Measurements from ENCODE around the gene HAO2.

The HAO2 gene

DNA sequence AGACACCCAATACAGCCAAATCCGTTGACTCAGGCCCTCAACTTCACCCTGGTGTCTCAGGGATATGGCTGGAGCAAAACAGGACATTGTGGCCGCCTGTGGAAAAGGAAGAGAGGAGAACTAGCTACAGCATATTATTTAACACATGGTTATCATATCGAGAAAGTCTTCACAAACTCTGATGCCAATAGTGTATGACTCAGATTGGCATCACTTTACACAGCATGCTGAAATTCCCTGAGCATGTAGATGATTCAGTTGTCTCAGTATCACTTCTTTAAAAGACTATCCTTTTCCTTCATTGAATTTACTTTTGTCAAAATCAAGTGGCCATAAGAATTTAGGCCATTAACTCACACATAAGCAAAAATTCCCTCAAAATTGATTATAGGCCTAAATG lies 66.5 kb downstream of the HAO2 start:
- DNase-seq (ENCODE audit: low read depth, low spot score): no peak

DNA sequence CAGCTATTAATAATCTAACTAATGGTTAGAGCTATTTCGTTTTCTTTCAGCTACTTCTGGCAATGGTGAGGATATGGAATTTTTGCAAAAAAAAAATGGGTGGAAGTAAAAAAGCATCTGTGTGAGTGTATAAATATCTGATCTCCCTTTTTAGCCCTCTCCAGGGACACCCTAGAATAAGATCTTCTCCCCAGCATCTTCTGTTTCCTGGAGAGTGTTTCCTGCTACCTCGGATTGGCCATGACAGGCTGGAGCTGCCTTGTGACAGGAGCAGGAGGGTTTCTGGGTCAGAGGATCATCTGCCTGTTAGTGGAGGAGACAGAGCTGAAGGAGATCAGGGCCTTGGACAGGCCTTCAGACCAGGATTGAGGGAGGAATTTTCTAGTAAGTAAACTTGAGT lies 70.2 kb downstream of the HAO2 start:
- no peak for DNase-seq (ENCODE audit: low read depth, low spot score)

DNA sequence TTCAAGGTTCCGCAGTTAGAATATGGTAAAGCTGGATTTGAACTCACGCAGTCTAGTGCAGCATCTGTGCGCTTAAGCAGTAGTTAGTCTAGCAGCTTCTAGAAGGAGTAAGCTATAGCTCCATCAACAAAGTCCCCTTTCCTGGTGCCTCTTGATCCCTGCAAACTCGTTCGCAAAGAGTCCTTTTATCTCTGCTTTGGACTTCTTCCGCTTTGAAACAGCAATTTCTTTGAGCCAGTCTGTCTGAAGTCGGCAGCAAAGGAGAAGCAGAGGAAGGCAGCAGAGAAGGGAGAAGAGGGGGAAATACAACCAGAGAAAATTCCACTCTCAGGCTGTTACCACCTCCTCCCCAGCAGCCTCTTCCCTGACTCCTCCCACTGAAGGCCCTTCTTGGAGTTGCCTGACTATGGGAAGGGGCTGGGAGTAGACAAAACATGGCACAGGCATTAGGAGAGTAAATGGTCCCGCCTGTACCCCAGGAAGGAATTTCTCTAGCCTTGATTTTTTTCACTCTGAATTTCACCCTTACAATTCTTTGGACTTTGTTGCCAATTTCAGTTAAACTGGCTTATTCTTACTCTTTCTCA lies 72.2 kb downstream of the HAO2 start:
- DNase-seq (ENCODE audit: low read depth, low spot score): no peak

DNA sequence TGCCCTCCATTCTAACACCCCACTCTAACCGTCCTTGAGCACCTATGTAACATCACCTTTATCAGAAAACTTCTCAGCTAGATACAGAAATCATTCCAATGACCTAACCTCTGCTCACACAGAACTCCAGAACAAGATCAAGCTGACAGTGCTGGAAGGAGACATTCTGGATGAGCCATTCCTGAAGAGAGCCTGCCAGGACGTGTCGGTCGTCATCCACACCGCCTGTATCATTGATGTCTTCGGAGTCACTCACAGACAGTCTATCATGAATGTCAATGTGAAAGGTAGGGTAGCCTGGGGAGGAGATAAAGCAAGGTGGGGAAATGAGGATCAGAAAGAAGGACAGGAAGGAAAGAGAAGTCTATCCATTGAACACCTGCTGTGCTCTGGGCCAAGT lies 74.2 kb downstream of the HAO2 start:
- no peak for DNase-seq (ENCODE audit: low read depth, low spot score)
